GM18867 (cell line): ENCODE results near the gene CBR1.
"Not testable (repeated sequence)": the region's sequence is repeated elsewhere in the genome, so short reads cannot be mapped to it uniquely, and the experiment has no call there.

Experiments used
- ATAC-seq: cut with Tn5 transposase; IDR thresholded peaks from one replicate; pipeline ENCODE4 v1.9.1; 2021; ENCODE audit warnings: mild to moderate bottlenecking, moderate library complexity; ENCODE audit not compliant: unreplicated experiment

Gene CBR1

GRCh38 chr21:36047139-36047538, 22.7 kb upstream of the CBR1 start:
- ATAC-seq: no peak

- no peak for ATAC-seq
Measured at GRCh38 chr21:36048357-36048756, 21.5 kb upstream of the CBR1 start.

GRCh38 chr21:36052860-36053714, 16.7 kb upstream of the CBR1 start:
- ATAC-seq: no peak

- no peak for ATAC-seq
Measured at GRCh38 chr21:36053715-36054062, 16.1 kb upstream of the CBR1 start.

GRCh38 chr21:36055551-36055950, 14.3 kb upstream of the CBR1 start:
- no peak for ATAC-seq

GRCh38 chr21:36059823-36060158, 10.0 kb upstream of the CBR1 start:
- peak; percentile 45 for ATAC-seq

- peak; percentile 90 for ATAC-seq
Measured at GRCh38 chr21:36060159-36060921, 9.5 kb upstream of the CBR1 start, which contains the start of gene SETD4. SETD4 (minus strand) TSS chr21:36060526; CDS start chr21:36058888, 1,638 bp downstream.

- ATAC-seq: no peak
Measured at GRCh38 chr21:36061445-36061844, 8.4 kb upstream of the CBR1 start.

- ATAC-seq: no peak
Measured at GRCh38 chr21:36063375-36064084, 6.3 kb upstream of the CBR1 start.

GRCh38 chr21:36064085-36064460, 5.8 kb upstream of the CBR1 start:
- ATAC-seq: no peak

GRCh38 chr21:36065497-36066036, 4.3 kb upstream of the CBR1 start:
- no peak for ATAC-seq

GRCh38 chr21:36068748-36069398, 951 bp upstream of the CBR1 start:
- no peak for ATAC-seq

- no peak for ATAC-seq
Measured at GRCh38 chr21:36070999-36071398, 1.2 kb downstream of the CBR1 start.

- ATAC-seq: no peak
Measured at GRCh38 chr21:36072453-36073162, 2.8 kb downstream of the CBR1 start.

- ATAC-seq: no peak
Measured at GRCh38 chr21:36073181-36073580, 3.4 kb downstream of the CBR1 start.

GRCh38 chr21:36073911-36074310, 4.1 kb downstream of the CBR1 start:
- ATAC-seq: not testable (repeated sequence)

GRCh38 chr21:36075171-36075570, 5.3 kb downstream of the CBR1 start:
- ATAC-seq: no peak

- no peak for ATAC-seq
Measured at GRCh38 chr21:36075953-36076352, 6.1 kb downstream of the CBR1 start.

- ATAC-seq: no peak
Measured at GRCh38 chr21:36076878-36077655, 7.2 kb downstream of the CBR1 start.
